ENCODE measurements around the gene FBXW12. TPM values are rescaled to one million over a fixed set of nuclear protein-coding genes. Genes with fewer than 3 reads are reported as not detected.

Gene FBXW12
- total RNA-seq, 2 experiments from 2014 or later: not detected

DNA sequence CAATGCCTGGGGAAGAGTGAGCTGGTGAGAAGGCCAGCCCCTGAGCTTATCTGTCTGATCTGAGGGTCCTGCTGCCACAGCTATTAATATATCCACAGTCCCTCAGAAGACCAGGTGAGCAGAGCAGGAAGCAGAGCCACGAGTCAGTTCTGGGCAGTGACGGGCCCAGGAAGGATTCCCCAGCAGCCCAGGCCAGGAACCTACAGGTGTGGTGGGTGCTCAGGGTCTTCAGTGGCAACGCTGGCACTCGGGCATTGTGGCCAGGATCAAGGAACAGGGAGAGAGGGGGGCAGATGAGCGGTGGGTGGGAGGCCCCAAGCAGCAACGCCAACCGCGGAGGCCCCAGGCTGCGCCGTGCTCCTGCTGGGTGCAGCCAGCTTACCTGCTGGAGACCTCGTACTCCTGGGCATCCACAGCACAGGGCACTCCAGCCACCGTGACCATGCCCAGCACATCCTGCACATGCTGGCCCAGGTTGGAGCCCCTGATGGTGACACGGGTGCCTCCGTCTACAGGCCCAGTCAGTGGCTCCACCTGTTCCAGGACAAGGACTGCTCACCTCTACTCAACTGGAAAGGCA lies 45.6 kb downstream of the FBXW12 start:
- intact Hi-C loops (cut with micrococcal nuclease): no loop called here
- no peaks in the 10 kb centered on the region for H3K4me1 Mint-ChIP-seq (ENCODE audit: low read depth)
- CTCF ChIA-PET: interaction anchor here (4.4 kb wide), 1 partner anchor 19 kb away, joined by 27 read pairs; no protein-coding TSS in a partner anchor
- ATAC-seq (no peak), DNase-seq (no peak)
- POLR2A ChIA-PET: interaction anchor here (0.6 kb wide), 1 partner anchor 140 kb away, joined by 3 read pairs; no protein-coding TSS in a partner anchor
- no peaks in the 10 kb centered on the region for H3K36me3 Mint-ChIP-seq (ENCODE audit: low read depth)
- no peak overlapping the region for H3K27ac Mint-ChIP-seq
- no peaks in the 10 kb centered on the region for H3K27me3 Mint-ChIP-seq
- no peak overlapping the region for H3K4me3 Mint-ChIP-seq
- TF ChIP-seq CTCF (IDR thresholded peaks at IDR 0.05): no peak
- no peaks in the 10 kb centered on the region for H3K9me3 Mint-ChIP-seq

GRCh38 chr3:48418140-48418539 lies 46.1 kb downstream of the FBXW12 start:
- CTCF ChIA-PET: interaction anchor here (1.7 to 4.4 kb wide), 2 partner anchors 18 kb away, joined by 6 to 27 read pairs; no protein-coding TSS in a partner anchor

GRCh38 chr3:48418651-48419050 lies 46.6 kb downstream of the FBXW12 start:
- POLR2A ChIA-PET: interaction anchor here (0.7 kb wide), 1 partner anchor 17 kb away, joined by 4 read pairs; no protein-coding TSS in a partner anchor
- DNase-seq (no peak), ATAC-seq (no peak)
- H3K4me3 Mint-ChIP-seq: no peak overlapping the region
- intact Hi-C loops (cut with micrococcal nuclease): no loop called here
- TF ChIP-seq CTCF (IDR thresholded peaks at IDR 0.05): no peak
- CTCF ChIA-PET: interaction anchor here (0.5 to 4.4 kb wide), 3 partner anchors 18 to 197 kb away, joined by 3 to 27 read pairs (median 6); no protein-coding TSS in a partner anchor
- H3K27ac Mint-ChIP-seq: no peak overlapping the region
- H3K36me3 Mint-ChIP-seq (ENCODE audit: low read depth): no peaks in the 10 kb centered on the region
- no peaks in the 10 kb centered on the region for H3K4me1 Mint-ChIP-seq (ENCODE audit: low read depth)
- no peaks in the 10 kb centered on the region for H3K27me3 Mint-ChIP-seq
- no peaks in the 10 kb centered on the region for H3K9me3 Mint-ChIP-seq

More at GRCh38 chr3:48418140-48418539, 46.1 kb downstream of the FBXW12 start:
- Mint-ChIP-seq H3K36me3 (ENCODE audit: low read depth) (no peaks in the 10 kb centered on the region), H3K27me3 (no peaks in the 10 kb centered on the region), H3K4me3 (no peak overlapping the region), H3K9me3 (no peaks in the 10 kb centered on the region), H3K27ac (no peak overlapping the region), H3K4me1 (ENCODE audit: low read depth) (no peaks in the 10 kb centered on the region)
- POLR2A ChIA-PET: interaction anchor here (0.6 kb wide), 1 partner anchor 139 kb away, joined by 3 read pairs; no protein-coding TSS in a partner anchor
- DNase-seq: no peak
- ATAC-seq: no peak
- no peak for TF ChIP-seq CTCF (IDR thresholded peaks at IDR 0.05)
- intact Hi-C loops (cut with micrococcal nuclease): no loop called here

GRCh38 chr3:48419149-48419548 lies 47.1 kb downstream of the FBXW12 start:
- no peaks in the 10 kb centered on the region for H3K27me3 Mint-ChIP-seq
- intact Hi-C loops (cut with micrococcal nuclease): no loop called here
- no peaks in the 10 kb centered on the region for H3K36me3 Mint-ChIP-seq (ENCODE audit: low read depth)
- no peaks in the 10 kb centered on the region for H3K4me1 Mint-ChIP-seq (ENCODE audit: low read depth)
- H3K9me3 Mint-ChIP-seq: no peaks in the 10 kb centered on the region
- ATAC-seq: no peak
- TF ChIP-seq CTCF (IDR thresholded peaks at IDR 0.05): no peak
- no peak for DNase-seq
- ChIA-PET POLR2A (interaction anchor here (0.6 to 0.7 kb wide), 2 partner anchors 17 to 73 kb away, joined by 3 to 4 read pairs; no protein-coding TSS in a partner anchor), CTCF (interaction anchor here (0.5 to 4.4 kb wide), 4 partner anchors 17 to 197 kb away, joined by 3 to 27 read pairs (median 4); no protein-coding TSS in a partner anchor)
- no peak overlapping the region for H3K27ac Mint-ChIP-seq
- H3K4me3 Mint-ChIP-seq: no peak overlapping the region

- H3K4me3 Mint-ChIP-seq: no peak overlapping the region
- TF ChIP-seq CTCF (IDR thresholded peaks at IDR 0.05): no peak
- no peaks in the 10 kb centered on the region for H3K9me3 Mint-ChIP-seq
- ATAC-seq (no peak), DNase-seq (no peak)
- ChIA-PET POLR2A (interaction anchor here (0.6 kb wide), 1 partner anchor 73 kb away, joined by 3 read pairs; no protein-coding TSS in a partner anchor), CTCF (interaction anchor here (0.6 to 4.4 kb wide), 3 partner anchors 17 to 38 kb away, joined by 3 to 27 read pairs (median 6); no protein-coding TSS in a partner anchor)
- H3K27ac Mint-ChIP-seq: no peak overlapping the region
- intact Hi-C loops (cut with micrococcal nuclease): no loop called here
- H3K36me3 Mint-ChIP-seq (ENCODE audit: low read depth): no peaks in the 10 kb centered on the region
- no peaks in the 10 kb centered on the region for H3K4me1 Mint-ChIP-seq (ENCODE audit: low read depth)
- no peaks in the 10 kb centered on the region for H3K27me3 Mint-ChIP-seq
These were observed 47.6 kb downstream of the FBXW12 start for GRCh38 chr3:48419597-48419996.
